Measurements from ENCODE around the gene ADGRL2. TPM values are rescaled to one million over a fixed set of nuclear protein-coding genes. Genes with fewer than 3 reads are reported as not detected.

ADGRL2 gene
- polyA plus RNA-seq, 1 donor from 2014 or later, result not detected

- Mint-ChIP-seq H3K4me3 (no peak overlapping the region), H3K27me3 (no peaks in the 10 kb centered on the region), H3K36me3 (no peaks in the 10 kb centered on the region), H3K9me3 (peaks cover 0 to 3% (median 0%) of the 10 kb centered on the region in 3 donors), H3K4me1 (no peaks in the 10 kb centered on the region), H3K27ac (no peak overlapping the region)
These were observed 147.8 kb downstream of the ADGRL2 start for GRCh38 chr1:81948495-81948894.

- Mint-ChIP-seq H3K27ac (no peak overlapping the region), H3K4me3 (no peak overlapping the region), H3K4me1 (no peaks in the 10 kb centered on the region), H3K27me3 (no peaks in the 10 kb centered on the region), H3K9me3 (peaks cover 0 to 3% (median 0%) of the 10 kb centered on the region in 3 donors), H3K36me3 (no peaks in the 10 kb centered on the region)
These were observed 148.7 kb downstream of the ADGRL2 start for GRCh38 chr1:81949421-81949820.

GRCh38 chr1:81950037-81950436, 149.3 kb downstream of the ADGRL2 start:
- no peak overlapping the region for H3K27ac Mint-ChIP-seq
- H3K4me1 Mint-ChIP-seq, result no peaks in the 10 kb centered on the region
- no peaks in the 10 kb centered on the region for H3K27me3 Mint-ChIP-seq
- no peaks in the 10 kb centered on the region for H3K36me3 Mint-ChIP-seq
- no peak overlapping the region for H3K4me3 Mint-ChIP-seq
- peaks cover 0 to 3% (median 0%) of the 10 kb centered on the region in 3 donors for H3K9me3 Mint-ChIP-seq

- no peaks in the 10 kb centered on the region for H3K27me3 Mint-ChIP-seq
- no peak overlapping the region for H3K27ac Mint-ChIP-seq
- H3K36me3 Mint-ChIP-seq, result no peaks in the 10 kb centered on the region
- no peaks in the 10 kb centered on the region for H3K4me1 Mint-ChIP-seq
- H3K4me3 Mint-ChIP-seq, result no peak overlapping the region
- peaks cover 0 to 3% (median 0%) of the 10 kb centered on the region in 3 donors for H3K9me3 Mint-ChIP-seq
These were observed 150.0 kb downstream of the ADGRL2 start for GRCh38 chr1:81950591-81951244.

GRCh38 chr1:81954534-81955020, 153.8 kb downstream of the ADGRL2 start:
- no peak overlapping the region for H3K27ac Mint-ChIP-seq
- peaks cover 0 to 7% (median 0%) of the 10 kb centered on the region in 3 donors for H3K9me3 Mint-ChIP-seq

GRCh38 chr1:81967951-81968350, 167.2 kb downstream of the ADGRL2 start:
- H3K27me3 Mint-ChIP-seq, result no peaks in the 10 kb centered on the region
- H3K36me3 Mint-ChIP-seq, result no peaks in the 10 kb centered on the region
- H3K4me1 Mint-ChIP-seq, result no peaks in the 10 kb centered on the region
- H3K9me3 Mint-ChIP-seq, result no peaks in the 10 kb centered on the region
- H3K4me3 Mint-ChIP-seq, result no peak overlapping the region
- no peak overlapping the region for H3K27ac Mint-ChIP-seq

More at GRCh38 chr1:81954534-81955020, 153.8 kb downstream of the ADGRL2 start:
- Mint-ChIP-seq H3K4me3 (no peak overlapping the region), H3K36me3 (no peaks in the 10 kb centered on the region), H3K4me1 (no peaks in the 10 kb centered on the region), H3K27me3 (no peaks in the 10 kb centered on the region)

- no peaks in the 10 kb centered on the region for H3K36me3 Mint-ChIP-seq
- no peak overlapping the region for H3K4me3 Mint-ChIP-seq
- H3K27ac Mint-ChIP-seq, result no peak overlapping the region
- H3K4me1 Mint-ChIP-seq, result no peaks in the 10 kb centered on the region
- no peaks in the 10 kb centered on the region for H3K9me3 Mint-ChIP-seq
- no peaks in the 10 kb centered on the region for H3K27me3 Mint-ChIP-seq
These were observed 169.7 kb downstream of the ADGRL2 start for GRCh38 chr1:81970416-81970815.

GRCh38 chr1:81974222-81974841, 173.6 kb downstream of the ADGRL2 start:
- Mint-ChIP-seq H3K36me3 (no peaks in the 10 kb centered on the region), H3K4me1 (no peaks in the 10 kb centered on the region), H3K27me3 (no peaks in the 10 kb centered on the region)

GRCh38 chr1:81974883-81975555, 174.3 kb downstream of the ADGRL2 start:
- Mint-ChIP-seq H3K36me3 (no peaks in the 10 kb centered on the region), H3K9me3 (no peaks in the 10 kb centered on the region), H3K4me3 (no peak overlapping the region), H3K4me1 (no peaks in the 10 kb centered on the region), H3K27ac (no peak overlapping the region), H3K27me3 (no peaks in the 10 kb centered on the region)

More at GRCh38 chr1:81974222-81974841, 173.6 kb downstream of the ADGRL2 start:
- Mint-ChIP-seq H3K4me3 (no peak overlapping the region), H3K9me3 (no peaks in the 10 kb centered on the region), H3K27ac (no peak overlapping the region)

GRCh38 chr1:81976539-81976938, 175.8 kb downstream of the ADGRL2 start:
- no peaks in the 10 kb centered on the region for H3K9me3 Mint-ChIP-seq
- no peak overlapping the region for H3K27ac Mint-ChIP-seq
- no peaks in the 10 kb centered on the region for H3K27me3 Mint-ChIP-seq
- H3K36me3 Mint-ChIP-seq, result no peaks in the 10 kb centered on the region
- no peak overlapping the region for H3K4me3 Mint-ChIP-seq
- H3K4me1 Mint-ChIP-seq, result no peaks in the 10 kb centered on the region

GRCh38 chr1:81978945-81979344, 178.2 kb downstream of the ADGRL2 start:
- Mint-ChIP-seq H3K4me1 (peaks cover 0 to 2% (median 0%) of the 10 kb centered on the region in 3 donors), H3K27me3 (no peaks in the 10 kb centered on the region), H3K36me3 (no peaks in the 10 kb centered on the region), H3K27ac (no peak overlapping the region), H3K4me3 (no peak overlapping the region), H3K9me3 (no peaks in the 10 kb centered on the region)

GRCh38 chr1:81982523-81982922, 181.8 kb downstream of the ADGRL2 start:
- Mint-ChIP-seq H3K27me3 (no peaks in the 10 kb centered on the region), H3K4me3 (no peak overlapping the region), H3K36me3 (no peaks in the 10 kb centered on the region), H3K9me3 (peaks cover 0 to 1% (median 0%) of the 10 kb centered on the region in 3 donors), H3K4me1 (peaks cover 0 to 2% (median 0%) of the 10 kb centered on the region in 3 donors), H3K27ac (no peak overlapping the region)

- Mint-ChIP-seq H3K4me1 (no peaks in the 10 kb centered on the region), H3K9me3 (peaks cover 0 to 1% (median 0%) of the 10 kb centered on the region in 3 donors), H3K27me3 (no peaks in the 10 kb centered on the region), H3K4me3 (no peak overlapping the region), H3K27ac (no peak overlapping the region), H3K36me3 (no peaks in the 10 kb centered on the region)
These were observed 188.8 kb downstream of the ADGRL2 start for GRCh38 chr1:81989524-81989923.

- Mint-ChIP-seq H3K9me3 (peaks cover 0 to 1% (median 0%) of the 10 kb centered on the region in 3 donors), H3K4me1 (no peaks in the 10 kb centered on the region), H3K27ac (no peak overlapping the region), H3K27me3 (no peaks in the 10 kb centered on the region), H3K36me3 (no peaks in the 10 kb centered on the region), H3K4me3 (no peak overlapping the region)
These were observed 189.5 kb downstream of the ADGRL2 start for GRCh38 chr1:81990241-81990640.

GRCh38 chr1:81998165-81998564, 197.4 kb downstream of the ADGRL2 start:
- H3K36me3 Mint-ChIP-seq, result no peaks in the 10 kb centered on the region
- no peak overlapping the region for H3K4me3 Mint-ChIP-seq
- no peaks in the 10 kb centered on the region for H3K4me1 Mint-ChIP-seq
- H3K27ac Mint-ChIP-seq, result peak overlapping the region in 1 of 3 donors; percentile 51
- peaks cover 0 to 3% (median 0%) of the 10 kb centered on the region in 3 donors for H3K9me3 Mint-ChIP-seq
- H3K27me3 Mint-ChIP-seq, result no peaks in the 10 kb centered on the region
